Parathyroid adenoma (tissue), 2 donors: ENCODE measurements around the gene FBXO11.

Source experiments
- H2AFZ ChIP-seq: fragments of 300-600 bp; sonication (generic); one replicate; pipeline ENCODE4 v1.7.0; 2017; ENCODE audit warnings: antibody characterized with exemption, mild to moderate bottlenecking
- H3K27ac ChIP-seq: fragments of 300-600 bp; sonication (generic); one replicate; pipeline ENCODE4 v1.7.0; 2017
- H3K27me3 ChIP-seq: fragments of 300-600 bp; sonication (generic); one replicate; pipeline ENCODE4 v1.7.0; 2017; ENCODE audit warnings: low read length; ENCODE audit not compliant: control insufficient read depth, insufficient read depth
- H3K36me3 ChIP-seq: fragments of 300-600 bp; sonication (generic); one replicate; pipeline ENCODE4 v1.7.0; 2017; ENCODE audit warnings: low read length; ENCODE audit not compliant: control insufficient read depth, insufficient read depth
- H3K4me1 ChIP-seq: fragments of 300-600 bp; sonication (generic); one replicate; pipeline ENCODE4 v1.7.0; 2017; ENCODE audit warnings: control low read depth
- H3K4me2 ChIP-seq: fragments of 300-600 bp; sonication (generic); one replicate; pipeline ENCODE4 v1.7.0; 2017; ENCODE audit warnings: low read length
- H3K4me3 ChIP-seq: fragments of 300-600 bp; sonication (generic); one replicate; pipeline ENCODE4 v1.7.0; 2017; ENCODE audit warnings: low read depth, low read length
- H3K79me2 ChIP-seq: fragments of 300-600 bp; sonication (generic); one replicate; pipeline ENCODE4 v1.7.0; 2017; ENCODE audit warnings: control low read depth
- H3K9ac ChIP-seq: fragments of 300-600 bp; sonication (generic); one replicate; pipeline ENCODE4 v1.7.0; 2017; ENCODE audit warnings: mild to moderate bottlenecking
- H3K9me3 ChIP-seq: fragments of 300-600 bp; sonication (generic); one replicate; pipeline ENCODE4 v1.7.0; 2017; ENCODE audit warnings: low read length; ENCODE audit not compliant: control insufficient read depth
- TF ChIP-seq, protein P1 (sequence below): fragments of 300-600 bp; sonication (generic); IDR thresholded peaks from one replicate; pipeline ENCODE4 v1.7.0; 2017; ENCODE audit warnings: antibody characterized with exemption, mild to moderate bottlenecking
- donor health status: primary hyperparathyroidism.

Gene FBXO11

DNA sequence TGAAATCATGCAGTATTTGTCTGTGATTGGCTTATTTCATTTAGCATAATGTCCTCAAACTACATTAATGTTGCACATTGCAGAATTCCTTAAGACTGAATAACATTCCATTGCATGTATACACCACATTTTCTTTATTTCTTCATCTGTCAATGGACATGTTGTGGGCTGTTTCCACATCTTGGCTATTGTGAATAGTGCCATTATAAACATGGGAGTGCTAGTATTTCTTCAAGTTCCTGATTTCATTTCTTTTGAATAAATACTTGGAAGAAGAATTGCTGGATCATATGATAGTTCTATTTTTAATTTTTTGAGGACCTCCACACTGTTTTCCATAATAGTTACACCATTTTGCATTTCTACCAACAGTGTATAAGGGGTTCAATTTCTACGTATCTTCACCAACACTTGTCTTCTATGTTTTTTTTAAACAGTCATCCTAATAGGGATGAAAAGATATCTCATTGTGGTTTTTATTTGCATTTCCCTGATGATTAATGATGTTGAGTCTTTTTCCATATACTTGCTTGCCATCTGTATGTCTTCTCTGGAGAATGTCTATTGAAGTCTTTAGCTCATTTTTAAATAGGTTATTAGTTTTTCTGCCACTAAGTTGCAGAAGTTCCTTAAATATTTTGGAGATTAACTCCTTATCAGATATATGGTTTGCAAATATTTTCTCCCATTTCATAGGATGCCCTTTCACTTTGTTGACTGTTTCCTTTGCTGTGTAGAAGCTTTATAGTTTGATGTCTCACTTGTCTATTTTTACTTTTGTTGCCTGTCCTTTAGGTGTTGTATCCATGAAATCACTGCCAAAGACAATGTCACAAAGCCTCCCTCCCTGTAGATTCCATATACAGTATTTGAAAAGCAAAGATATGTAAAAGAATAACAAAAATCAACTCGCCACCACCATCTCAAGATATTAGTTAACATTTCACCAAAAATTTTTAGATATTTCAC lies 14.6 kb downstream of the FBXO11 start:
- Histone ChIP-seq H3K4me1 (no peaks in the 10 kb centered on the region), H2AFZ (no peak overlapping the region), H3K36me3 (no peaks in the 10 kb centered on the region), H3K4me2 (no peak overlapping the region), H3K79me2 (peaks cover 57% of the 10 kb centered on the region), H3K27me3 (no peaks in the 10 kb centered on the region), H3K27ac (no peak overlapping the region), H3K4me3 (no peak overlapping the region), H3K9me3 (no peaks in the 10 kb centered on the region), H3K9ac (no peak overlapping the region)
- TF ChIP-seq, protein P1, sequence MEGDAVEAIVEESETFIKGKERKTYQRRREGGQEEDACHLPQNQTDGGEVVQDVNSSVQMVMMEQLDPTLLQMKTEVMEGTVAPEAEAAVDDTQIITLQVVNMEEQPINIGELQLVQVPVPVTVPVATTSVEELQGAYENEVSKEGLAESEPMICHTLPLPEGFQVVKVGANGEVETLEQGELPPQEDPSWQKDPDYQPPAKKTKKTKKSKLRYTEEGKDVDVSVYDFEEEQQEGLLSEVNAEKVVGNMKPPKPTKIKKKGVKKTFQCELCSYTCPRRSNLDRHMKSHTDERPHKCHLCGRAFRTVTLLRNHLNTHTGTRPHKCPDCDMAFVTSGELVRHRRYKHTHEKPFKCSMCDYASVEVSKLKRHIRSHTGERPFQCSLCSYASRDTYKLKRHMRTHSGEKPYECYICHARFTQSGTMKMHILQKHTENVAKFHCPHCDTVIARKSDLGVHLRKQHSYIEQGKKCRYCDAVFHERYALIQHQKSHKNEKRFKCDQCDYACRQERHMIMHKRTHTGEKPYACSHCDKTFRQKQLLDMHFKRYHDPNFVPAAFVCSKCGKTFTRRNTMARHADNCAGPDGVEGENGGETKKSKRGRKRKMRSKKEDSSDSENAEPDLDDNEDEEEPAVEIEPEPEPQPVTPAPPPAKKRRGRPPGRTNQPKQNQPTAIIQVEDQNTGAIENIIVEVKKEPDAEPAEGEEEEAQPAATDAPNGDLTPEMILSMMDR, result no peak

GRCh38 chr2:47890711-47891368 lies 15.5 kb downstream of the FBXO11 start:
- TF ChIP-seq, protein P1, result no peak
- peaks cover 58% of the 10 kb centered on the region for H3K79me2 ChIP-seq
- no peak overlapping the region for H3K27ac ChIP-seq
- no peaks in the 10 kb centered on the region for H3K36me3 ChIP-seq
- H3K4me2 ChIP-seq, result no peak overlapping the region
- no peak overlapping the region for H3K9ac ChIP-seq
- H3K4me1 ChIP-seq, result no peaks in the 10 kb centered on the region
- H2AFZ ChIP-seq, result no peak overlapping the region
- H3K4me3 ChIP-seq, result no peak overlapping the region
- no peaks in the 10 kb centered on the region for H3K9me3 ChIP-seq
- no peaks in the 10 kb centered on the region for H3K27me3 ChIP-seq

DNA sequence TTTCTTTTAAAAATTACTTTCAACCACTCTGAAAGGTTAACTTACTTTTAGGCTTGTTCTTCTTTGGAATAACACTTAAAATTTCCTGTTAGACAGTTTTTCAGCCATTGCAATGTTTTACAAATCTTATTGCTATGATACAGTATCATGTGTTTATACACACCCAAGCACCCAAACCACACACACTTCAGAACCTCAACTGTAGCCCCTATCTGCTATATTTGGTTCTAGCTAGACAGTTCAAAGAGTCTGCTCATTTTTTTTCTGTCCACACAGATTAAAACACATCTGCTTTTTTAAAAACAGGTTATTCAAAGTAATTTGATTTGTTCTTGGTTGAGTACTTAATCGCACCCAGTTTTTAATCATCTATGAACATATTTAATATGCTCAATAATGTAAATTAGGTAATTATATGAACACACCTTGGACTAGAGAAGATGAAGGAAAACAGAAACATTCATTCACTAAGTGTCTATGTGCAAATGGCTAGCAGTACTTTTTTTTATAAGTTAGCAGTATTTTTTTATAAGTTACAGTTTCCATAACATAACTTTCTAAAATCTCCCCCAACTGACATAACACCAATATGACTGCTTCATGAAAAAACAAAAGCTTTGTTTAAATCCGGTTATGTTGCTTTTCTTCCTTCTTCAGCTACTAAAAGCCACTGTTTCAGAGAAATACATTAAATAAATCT lies 17.6 kb downstream of the FBXO11 start:
- H3K9me3 ChIP-seq, result no peaks in the 10 kb centered on the region
- no peak overlapping the region for H2AFZ ChIP-seq
- no peak overlapping the region for H3K4me2 ChIP-seq
- H3K9ac ChIP-seq, result no peak overlapping the region
- H3K4me1 ChIP-seq, result no peaks in the 10 kb centered on the region
- TF ChIP-seq, protein P1, result no peak
- H3K27ac ChIP-seq, result no peak overlapping the region
- no peaks in the 10 kb centered on the region for H3K27me3 ChIP-seq
- H3K4me3 ChIP-seq, result no peak overlapping the region
- no peaks in the 10 kb centered on the region for H3K36me3 ChIP-seq
- peaks cover 68% of the 10 kb centered on the region for H3K79me2 ChIP-seq

DNA sequence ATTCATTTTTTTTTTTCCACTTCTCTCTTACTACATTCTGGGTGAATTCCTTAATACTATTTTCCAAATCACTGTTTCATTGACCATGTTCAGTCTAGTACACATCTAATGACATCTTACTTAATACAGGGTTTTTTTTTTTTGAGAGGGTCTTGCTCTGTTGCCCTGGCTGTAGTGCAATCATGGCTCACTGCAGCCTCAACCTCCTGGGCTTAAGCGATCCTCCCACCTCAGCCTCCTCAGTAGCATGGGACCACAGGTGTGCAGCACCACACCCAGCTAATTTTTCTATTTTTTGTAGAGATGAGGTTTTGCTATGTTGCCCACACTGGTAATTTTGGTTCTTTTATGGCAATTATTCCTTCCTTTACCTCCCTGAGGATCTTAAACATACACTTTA lies 29.4 kb downstream of the FBXO11 start:
- Histone ChIP-seq H3K9me3 (no peaks in the 10 kb centered on the region), H3K4me1 (no peaks in the 10 kb centered on the region), H3K36me3 (no peaks in the 10 kb centered on the region), H3K4me3 (no peak overlapping the region), H3K27ac (no peak overlapping the region), H3K9ac (no peak overlapping the region), H3K79me2 (peaks cover 47% of the 10 kb centered on the region), H2AFZ (no peak overlapping the region), H3K27me3 (no peaks in the 10 kb centered on the region), H3K4me2 (no peak overlapping the region)
- TF ChIP-seq, protein P1, result no peak
